NCI-H146 treated with DMSO at 0.1 percent for 48 hours (cell line): ENCODE data around the gene ABL1.
A peak's percentile ranks its signal among the peaks of the same experiment; 100 is the strongest.
"Not testable (repeated sequence)": the region's sequence is repeated elsewhere in the genome, so short reads cannot be mapped to it uniquely, and the experiment has no call there.

Experiments used
- DNase-seq: peaks from one replicate; lab custom pipeline; 2025; ENCODE audit not compliant: unreplicated experiment; lab: John Stamatoyannopoulos, UW

The ABL1 gene

DNA sequence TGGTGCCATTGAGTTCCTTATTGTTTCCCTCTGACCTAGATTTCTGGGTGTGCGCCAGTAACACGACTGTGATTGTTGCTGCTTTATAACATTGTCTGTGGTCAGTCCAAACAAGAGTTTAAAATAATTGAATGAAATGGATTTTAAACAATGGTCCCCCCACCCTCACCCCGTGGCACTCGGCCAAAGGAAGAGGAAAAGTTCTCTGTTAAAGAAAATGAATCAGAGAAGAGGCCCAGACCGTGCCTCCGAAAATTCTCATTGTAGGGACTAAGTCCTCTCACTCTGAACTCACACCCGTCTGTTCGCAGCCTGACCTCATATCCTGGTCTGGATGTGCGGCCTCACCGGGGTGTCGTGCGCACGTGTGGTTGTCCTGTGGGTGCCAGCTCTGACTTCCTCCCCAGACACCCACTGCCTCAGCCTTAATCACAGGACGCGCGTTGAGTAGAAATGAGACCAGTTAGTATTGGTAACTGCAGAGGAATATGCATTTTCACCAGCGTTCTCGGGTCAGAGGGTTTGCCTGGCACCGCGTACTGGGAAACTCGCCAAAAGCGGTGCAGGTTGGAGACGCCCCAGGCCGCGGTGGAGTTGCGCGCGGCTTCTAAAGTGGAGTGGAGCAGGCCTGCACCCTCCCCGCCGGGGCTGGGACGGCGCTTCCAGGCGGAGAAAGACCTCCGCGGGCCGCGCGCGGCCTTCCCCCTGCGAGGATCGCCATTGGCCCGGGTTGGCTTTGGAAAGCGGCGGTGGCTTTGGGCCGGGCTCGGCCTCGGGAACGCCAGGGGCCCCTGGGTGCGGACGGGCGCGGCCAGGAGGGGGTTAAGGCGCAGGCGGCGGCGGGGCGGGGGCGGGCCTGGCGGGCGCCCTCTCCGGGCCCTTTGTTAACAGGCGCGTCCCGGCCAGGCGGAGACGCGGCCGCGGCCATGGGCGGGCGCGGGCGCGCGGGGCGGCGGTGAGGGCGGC lies at the start of gene ABL1:
Gene ABL1 (plus strand): TSS at position 884 of the 966 bp plus-strand sequence. CDS start 193 bp downstream, outside the sequence.
- peak; percentile 15 for DNase-seq

DNA sequence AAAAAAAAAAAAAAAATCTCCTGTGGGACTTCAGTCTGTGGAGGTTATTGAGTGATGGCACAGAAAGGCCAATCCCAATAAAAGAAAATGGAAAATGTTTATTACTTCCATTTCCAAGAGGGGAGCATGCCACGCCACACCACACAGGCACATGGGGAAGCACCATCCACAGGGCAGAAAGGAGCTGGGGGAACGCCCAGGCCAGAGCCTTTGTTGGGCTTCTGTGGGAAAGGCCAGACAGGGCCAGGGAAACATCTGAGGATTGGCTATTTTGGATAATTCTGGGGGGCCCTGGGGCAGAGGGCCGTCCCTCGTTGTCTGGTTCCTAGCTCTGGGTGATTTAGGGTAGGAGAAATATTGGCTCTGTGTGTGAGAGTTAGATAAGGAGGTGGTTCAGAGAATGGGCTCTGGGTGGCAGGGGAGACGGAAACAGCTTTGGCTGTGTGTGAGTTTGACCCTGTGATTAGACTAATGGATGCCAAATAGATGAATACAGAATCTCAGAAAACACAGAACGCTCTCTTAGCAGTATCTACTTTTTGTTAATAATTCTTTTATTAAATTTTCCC lies 49.0 kb upstream of the ABL1 start:
- no peak for DNase-seq

DNA sequence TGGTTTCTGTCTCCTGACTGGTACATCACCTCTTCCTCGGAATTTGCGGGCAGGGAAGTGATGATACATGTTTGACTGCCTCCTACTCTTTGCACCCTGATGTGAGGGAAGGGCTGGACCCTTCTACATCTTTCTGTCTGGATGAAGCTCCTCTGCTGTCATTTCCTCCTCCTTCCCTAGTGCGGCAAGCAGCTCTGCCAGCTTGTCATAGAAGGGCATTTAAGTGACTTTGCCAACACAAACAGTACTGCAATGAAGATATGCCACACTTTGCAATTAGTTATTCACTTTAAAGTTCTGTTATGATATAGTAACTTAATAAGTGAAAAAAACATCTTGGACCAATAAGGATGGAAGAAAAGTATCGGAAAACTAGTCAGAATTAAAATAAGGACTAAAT lies 48.5 kb upstream of the ABL1 start:
- no peak for DNase-seq

DNA sequence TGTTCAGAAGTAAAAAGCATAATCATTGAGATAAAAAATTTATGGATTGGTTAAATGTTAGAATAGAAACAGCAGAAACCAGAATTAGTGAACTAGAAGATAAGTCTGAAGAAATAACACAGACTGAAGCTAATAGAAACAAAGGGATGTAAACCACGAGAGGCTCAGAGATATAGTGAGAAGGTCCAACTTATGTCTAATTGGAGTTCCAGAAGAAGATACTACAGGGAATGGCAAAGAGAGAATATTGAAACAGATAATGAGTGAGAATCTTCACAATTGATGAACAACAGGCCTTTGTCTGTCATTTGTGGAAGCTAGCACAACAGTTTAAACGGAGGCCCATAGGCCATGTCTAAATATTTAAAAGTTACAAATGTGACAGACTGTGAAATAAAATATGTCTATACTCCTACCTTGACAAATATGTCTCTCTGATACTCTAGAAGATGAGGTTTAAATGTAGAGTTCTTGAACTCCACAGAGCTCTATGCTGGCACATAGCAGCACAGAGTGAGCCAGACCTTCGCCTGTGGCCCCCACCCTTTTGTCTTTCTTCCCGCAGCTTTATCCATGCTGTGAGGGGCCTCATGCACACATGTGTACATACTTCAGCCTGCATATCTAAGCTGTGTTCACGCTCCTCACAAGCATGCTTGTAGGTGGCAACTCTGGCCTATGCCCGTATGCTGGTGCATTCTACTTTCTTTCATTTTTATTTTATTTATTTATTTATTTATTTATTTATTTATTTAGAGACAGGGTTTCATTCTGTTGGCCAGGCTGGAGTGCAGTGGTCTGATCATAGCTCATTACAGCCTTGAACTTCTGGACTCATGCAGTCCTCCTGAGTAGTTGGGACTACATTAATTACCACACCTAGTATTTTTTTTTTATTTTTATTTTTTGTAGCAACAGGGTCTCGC lies 45.0 kb upstream of the ABL1 start:
- no peak for DNase-seq

DNA sequence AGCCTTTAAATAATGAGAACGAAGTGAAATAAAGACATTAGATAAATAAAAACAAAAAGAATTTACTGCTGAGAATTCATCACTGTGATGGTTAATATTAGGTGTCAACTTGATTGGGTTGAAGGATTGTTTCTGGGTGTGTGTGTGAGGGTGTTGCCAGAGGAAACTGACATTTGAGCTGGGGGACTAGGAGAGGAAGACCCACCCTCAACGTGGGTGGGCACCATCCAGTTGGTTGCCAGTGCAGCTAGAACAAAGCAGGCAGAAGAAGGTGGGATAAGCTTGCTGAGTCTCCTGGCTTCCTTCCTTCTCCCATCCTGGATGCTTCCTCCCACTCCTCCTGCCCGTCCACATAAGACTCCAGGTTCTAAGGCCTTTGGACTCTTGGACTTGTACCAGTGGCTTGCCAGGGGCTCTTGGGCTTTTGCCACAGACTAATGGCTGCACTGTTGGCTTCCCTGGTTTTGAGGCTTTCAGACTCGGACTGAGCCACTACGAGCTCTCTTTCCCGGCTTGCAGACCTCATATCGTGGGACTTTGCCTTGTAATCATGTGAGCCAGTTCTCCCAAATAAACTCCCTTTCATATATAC lies 43.7 kb upstream of the ABL1 start:
- no peak for DNase-seq

DNA sequence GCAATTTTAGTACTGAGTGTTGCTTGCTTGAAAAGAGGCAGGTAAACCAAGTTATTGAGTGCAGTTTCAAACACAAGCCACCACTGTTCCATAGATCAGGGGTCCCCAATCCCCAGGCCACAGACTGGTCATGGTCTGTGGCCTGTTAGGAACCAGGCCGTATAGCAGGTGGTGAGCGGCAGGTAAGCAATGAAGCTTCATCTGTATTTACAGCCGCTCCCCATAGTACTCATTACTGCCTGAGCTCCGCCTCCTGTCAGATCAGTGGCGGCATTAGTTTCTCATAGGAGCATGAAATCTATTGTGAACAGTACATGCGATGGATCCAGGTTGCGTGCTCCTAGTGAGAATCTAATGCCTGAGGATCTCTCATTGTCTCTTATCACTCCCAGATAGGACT lies 41.5 kb upstream of the ABL1 start:
- DNase-seq, result no peak

DNA sequence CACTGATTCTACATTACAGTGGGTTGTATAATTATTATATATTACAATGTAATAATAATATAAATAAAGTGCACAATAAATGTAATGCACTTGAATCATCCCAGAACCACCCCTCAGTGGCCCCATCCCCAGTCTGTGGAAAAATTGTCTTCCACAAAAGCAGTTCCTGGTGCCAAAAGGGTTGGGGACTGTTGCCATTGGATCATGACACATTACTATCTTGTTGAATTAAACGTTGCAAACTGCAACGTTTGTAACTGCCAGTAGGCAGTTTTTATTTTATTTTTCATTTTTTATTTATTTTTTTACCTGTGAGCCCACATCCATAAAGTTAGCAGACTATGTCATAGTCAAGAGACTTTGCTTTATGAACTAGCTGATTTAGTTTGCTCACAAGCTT lies 41.0 kb upstream of the ABL1 start:
- not testable (repeated sequence) for DNase-seq

DNA sequence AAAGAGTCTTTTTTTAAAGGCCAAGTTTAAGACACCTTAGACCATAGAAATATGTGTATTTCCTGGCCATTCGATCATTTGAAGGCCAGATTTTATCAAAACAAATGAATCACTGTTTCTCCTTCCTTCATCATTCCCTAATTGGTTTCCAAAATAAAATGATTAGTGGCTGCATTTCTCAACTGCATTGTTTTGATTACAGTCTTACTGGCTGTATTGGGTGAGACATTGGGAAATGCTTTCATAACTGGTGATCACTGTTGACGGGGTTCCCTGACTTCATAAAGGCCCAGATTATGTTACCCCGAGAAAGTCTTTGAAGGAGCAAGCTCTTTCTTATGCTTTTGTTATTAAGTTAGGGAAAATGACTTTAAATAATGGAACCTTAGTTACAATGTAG lies 40.6 kb upstream of the ABL1 start:
- DNase-seq, result not testable (repeated sequence)

DNA sequence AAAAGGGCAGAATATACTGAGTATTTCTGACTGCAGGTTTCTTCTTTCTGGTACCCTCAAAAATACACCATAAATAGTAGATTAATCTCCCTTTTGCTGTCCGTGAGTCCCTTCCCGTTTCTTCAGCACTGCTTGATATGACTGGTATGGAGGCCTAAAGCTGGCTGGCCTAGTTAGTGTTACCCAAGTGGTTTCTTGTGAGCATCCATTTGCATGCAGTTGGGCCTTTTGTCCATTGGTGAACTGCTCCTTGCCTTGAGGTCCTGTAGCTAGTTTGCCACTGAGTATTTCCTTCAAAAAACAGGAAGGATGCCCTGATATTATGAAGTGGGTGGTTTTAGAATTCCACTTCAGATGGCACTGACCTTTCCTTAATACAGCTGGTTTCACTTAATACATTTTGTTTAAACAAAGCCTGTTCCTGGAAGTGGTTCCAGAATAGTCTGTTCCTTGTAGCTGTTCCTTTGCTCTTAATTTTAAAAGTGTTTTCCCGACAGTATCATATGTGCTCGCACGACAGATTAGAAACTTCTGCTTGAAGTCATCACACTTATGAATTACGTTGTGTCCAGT lies 40.0 kb upstream of the ABL1 start:
- DNase-seq, result no peak

DNA sequence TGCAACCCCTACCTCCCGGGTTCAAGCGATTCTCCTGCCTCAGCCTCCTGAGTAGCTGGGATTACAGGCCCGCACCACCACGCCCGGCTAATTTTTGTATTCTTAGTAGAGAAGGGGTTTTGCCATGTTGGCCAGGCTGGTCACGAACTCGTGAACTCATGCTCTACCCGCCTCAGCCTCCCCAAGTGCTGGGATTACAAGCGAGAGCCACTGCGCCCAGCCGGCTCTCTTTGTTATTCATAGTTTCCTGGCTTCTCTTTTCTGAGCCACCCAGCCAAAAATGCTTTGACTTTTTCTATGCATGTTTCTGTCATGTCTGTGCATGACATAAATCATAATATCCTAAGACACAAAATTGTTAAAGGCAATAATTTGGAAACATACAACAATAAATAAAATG lies 31.9 kb upstream of the ABL1 start:
- not testable (repeated sequence) for DNase-seq

DNA sequence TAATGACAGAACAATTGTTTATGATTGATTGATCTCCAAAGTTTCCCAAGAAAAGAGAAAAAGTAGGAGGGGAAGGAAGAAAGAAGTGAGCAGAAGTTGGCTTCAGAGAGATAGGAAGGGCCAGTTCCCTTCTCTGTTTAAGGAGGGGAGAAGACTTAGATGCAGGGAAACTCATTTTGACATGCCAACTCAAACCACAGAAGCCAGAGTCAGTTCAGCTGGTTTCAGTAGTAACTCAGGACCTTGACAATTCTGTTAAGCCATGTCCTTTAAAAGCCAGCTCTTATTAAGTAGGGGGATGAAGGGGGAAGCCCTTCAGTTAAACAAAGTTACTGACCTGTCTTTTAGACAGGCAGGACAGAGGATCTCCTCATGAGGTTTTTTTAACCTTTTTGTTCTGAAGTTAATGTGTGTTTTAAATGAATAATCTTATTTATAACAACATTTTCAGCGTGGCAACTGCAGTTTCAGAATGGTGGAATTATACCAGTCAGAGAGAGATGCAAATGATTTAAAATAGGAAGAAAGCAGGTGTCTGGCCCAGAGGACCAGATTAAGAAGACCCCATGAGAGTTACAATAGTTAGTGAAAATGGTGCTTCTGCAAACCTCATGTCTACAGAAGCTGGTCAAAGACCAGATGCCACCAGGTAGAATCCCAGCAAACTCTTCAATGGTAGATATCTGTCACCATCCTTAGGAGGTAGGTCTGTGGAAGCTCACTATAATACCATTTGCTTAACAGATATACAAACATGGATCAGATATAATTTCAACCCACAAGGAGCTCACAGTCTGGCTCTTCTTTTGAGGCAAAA lies 29.3 kb upstream of the ABL1 start:
- DNase-seq, result no peak

DNA sequence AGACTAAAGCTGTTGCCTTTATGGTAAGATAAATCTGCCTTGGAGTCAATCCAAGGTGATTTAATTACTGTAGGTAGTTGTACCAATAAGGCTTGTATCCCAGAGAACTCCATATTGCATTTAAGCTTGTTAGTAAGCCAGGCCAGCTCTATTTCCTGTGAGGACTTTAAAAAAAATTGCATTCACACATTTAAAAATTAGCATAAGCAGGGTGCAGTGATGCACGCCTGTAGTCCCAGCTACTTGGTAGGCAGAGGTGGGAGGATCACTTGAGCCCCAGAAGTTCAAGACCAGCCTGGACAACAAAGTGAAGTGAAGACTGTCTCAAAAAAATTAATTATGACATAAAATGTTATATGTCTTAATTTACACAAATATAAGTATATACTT lies 28.7 kb upstream of the ABL1 start:
- no peak for DNase-seq

DNA sequence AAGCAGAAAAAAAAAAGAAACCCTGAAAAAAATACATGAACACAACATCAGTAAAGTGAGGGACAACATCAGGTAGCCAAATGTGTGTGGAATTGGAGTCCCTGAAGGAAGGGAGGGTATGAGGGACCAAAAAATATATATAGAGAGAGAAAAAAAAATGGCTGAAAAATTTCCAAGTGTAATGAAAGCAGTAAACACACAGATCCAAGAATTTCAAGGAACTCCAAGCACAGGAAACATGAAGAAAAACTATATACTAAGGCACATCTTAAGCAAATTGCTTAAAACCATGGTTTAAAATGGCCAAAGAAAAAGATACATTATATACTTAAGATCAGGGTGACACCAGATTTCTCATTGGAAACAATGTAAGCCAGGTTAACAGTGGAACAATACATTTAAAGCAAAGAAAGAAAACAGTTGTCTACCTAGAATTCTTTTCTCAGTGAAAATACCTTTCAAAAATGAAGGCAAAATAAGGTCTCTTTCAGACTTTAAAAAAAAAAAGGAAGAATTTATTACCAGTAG lies 24.4 kb upstream of the ABL1 start:
- DNase-seq, result no peak

DNA sequence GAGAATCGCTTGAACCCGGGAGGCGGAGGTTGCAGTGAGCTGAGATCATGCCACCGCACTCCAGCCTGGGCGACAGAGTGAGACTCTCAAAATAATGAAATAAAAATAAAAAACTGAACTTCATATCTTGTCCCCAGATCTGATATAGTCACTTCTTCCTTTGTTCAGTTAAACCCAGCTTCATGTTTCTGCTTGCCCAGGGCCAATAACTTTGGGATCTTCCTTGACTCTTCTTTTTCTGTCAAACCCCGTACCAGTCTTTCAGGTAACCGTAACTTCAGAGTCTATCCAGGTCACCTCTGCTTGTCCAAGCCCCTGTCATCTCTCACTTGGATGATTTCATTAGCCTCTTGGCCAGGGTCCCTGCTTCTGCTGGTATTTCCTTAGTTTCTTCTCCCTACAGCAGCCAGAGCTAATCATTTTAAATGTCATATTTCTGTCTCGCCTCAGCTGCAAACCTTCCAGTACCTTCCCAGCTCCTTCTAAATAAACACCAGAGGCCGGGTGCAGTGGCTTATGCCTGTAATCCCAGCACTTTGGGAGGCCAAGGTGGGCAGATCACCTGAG lies 19.7 kb upstream of the ABL1 start:
- no peak for DNase-seq

DNA sequence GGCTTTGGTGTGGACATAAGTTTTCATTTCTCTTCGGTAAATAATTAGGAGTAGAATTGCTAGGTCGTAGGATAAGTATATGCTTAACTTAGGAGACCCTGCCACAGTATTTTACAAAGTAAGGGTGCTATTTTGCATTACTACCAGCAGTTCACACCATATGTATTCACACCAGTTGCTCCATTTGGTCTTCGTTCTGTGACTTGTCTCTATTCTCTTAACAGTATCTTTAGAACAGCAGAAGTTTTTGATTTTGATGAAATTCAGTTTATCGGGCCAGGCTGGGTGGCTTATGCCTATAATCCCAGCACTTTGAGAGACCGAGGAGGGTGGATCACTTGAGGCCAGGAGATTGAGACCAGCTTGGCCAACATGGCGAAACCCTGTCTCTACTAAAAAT lies 17.1 kb upstream of the ABL1 start:
- no peak for DNase-seq

DNA sequence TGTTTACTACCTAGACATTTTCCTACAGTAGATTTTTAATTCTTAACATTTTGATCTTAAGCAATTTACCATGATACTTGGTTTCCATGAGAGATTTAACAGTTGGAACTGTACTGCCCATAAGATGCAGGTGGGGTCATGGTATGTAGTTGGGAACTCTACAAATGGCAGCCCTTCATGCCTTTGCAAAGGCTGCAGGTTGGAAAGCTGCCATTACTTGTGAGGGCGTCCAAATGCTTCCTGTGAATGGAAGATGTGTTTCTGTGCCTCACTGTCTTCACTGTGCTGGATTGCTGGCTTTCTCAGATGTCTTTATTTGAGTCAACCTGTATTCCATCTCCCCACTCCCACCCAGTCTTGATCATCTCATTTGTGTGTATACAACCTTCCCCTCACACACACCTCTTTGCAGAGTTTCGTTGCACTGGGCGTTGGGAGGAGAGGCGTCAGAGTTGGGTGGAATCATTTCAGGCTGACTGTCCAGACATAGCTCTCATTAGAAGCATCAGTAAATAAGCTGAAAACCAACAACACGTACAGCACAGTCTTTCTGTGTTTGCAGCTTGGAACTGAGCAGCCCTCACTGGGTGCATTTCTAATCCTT lies 14.8 kb upstream of the ABL1 start:
- DNase-seq, result no peak

DNA sequence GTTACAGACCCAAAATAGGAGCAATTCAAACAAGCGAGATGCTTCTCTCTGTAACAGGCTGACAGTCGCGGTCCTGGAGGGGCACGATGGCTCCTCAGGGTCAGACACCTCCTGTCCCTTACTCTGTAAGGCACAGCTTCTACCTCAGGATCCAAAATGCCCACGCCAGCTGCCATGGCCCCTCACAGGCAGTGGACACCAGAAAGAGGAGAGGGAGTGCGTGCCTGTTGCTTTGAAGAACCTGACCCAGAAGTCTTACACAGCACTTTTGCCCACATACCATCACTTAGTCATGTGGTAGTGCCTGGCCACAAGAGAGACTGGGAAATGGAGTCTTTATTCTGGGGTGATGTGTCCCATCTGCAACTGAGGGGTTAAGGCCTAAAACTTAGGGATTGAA lies 11.6 kb upstream of the ABL1 start:
- no peak for DNase-seq

DNA sequence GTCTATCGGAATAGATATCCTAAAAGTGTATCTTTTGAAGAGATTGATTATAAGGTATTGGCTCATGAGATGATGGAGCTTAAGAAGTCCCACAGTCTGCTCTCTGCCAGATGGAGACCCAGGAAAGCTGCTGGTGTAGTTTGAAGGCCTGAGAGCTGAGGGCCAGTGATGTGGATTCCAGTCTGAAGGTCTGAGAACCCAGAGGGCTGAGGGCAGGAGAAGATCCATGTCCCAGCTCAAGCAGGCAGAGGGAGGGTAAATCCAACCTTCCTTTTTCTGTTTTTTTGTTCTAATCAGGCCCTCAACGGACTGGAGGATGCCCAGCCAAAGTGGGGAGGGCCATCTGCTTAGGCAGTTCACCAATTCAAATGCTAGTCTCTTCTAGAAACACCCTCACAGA lies 11.0 kb upstream of the ABL1 start:
- no peak for DNase-seq
